Kidney (tissue), 14 donors: ENCODE measurements around the gene GNRHR. TPM values are rescaled to one million over a fixed set of nuclear protein-coding genes. Genes with fewer than 3 reads are reported as not detected.

Experiments used
- DNase-seq, 5 donors: peaks; one replicate each; pipeline ENCODE4 v3.0.0-alpha.2; 2013 to 2020
- FAIRE-seq: peaks from 2 replicates; lab custom pipeline; 2012; peaks lifted over from hg19 to GRCh38; lab: Jason Lieb, UNC
- H3K27ac ChIP-seq, 2 donors: one replicate each; pipeline ENCODE4 v1.7.0; 2013; ENCODE audit warnings: low read depth in 2 of 2, low read length in 2 of 2, inconsistent platforms in 1 of 2
- H3K27me3 ChIP-seq: one replicate; pipeline ENCODE4 v1.7.1; 2013; ENCODE audit warnings: low read length, inconsistent platforms; ENCODE audit not compliant: control insufficient read depth, insufficient read depth
- H3K36me3 ChIP-seq, 3 donors: one replicate each; pipeline versions ENCODE4 v1.7.0 to v1.7.1; 2013; ENCODE audit warnings: low read length in 3 of 3, control low read depth in 1 of 3, inconsistent platforms in 1 of 3; ENCODE audit not compliant: insufficient read depth in 3 of 3, control insufficient read depth in 2 of 3
- H3K4me1 ChIP-seq, 3 donors: one replicate each; pipeline versions ENCODE4 v1.7.0 to v1.7.1; 2013; ENCODE audit warnings: low read length in 3 of 3, inconsistent platforms in 1 of 3, low read depth in 1 of 3; ENCODE audit not compliant: control insufficient read depth in 2 of 3, insufficient read depth in 2 of 3
- H3K4me3 ChIP-seq, 3 donors: one replicate each; pipeline versions ENCODE4 v1.7.0 to v1.8.1; 2013; ENCODE audit warnings: low read length in 3 of 3, control low read depth in 1 of 3, inconsistent platforms in 1 of 3
- H3K9ac ChIP-seq, 3 donors: one replicate each; pipeline versions ENCODE4 v1.7.0 to v1.7.1; 2013; ENCODE audit warnings: low read length in 3 of 3, control low read depth in 1 of 3, inconsistent platforms in 1 of 3
- H3K9me3 ChIP-seq, 3 donors: one replicate each; pipeline versions ENCODE4 v1.7.0 to v1.7.1; 2013; ENCODE audit warnings: low read length in 3 of 3, control low read depth in 1 of 3, inconsistent platforms in 1 of 3; ENCODE audit not compliant: control insufficient read depth in 2 of 3, insufficient read depth in 1 of 3
- CTCF ChIP-seq: IDR thresholded peaks from 3 replicates; pipeline ENCODE4 v1.5.1; 2012; ENCODE audit warnings: mild to moderate bottlenecking, moderate library complexity, borderline replicate concordance; ENCODE audit not compliant: insufficient read depth; ENCODE audit errors: extremely low read depth
- intact Hi-C: fragments of 100-400 bp; cut with DNase I; formaldehyde crosslinking; loops from one replicate; pipeline ENCODE4 v1.11.1; 2022
- polyA plus RNA-seq: library from polyadenylated mRNA; stranded (reverse); fragments of 350-450 nt; fragmentation: Illumina TruSeq; extraction: RNeasy Lipid Tissue Mini Kit (QIAGEN cat#74804); gene quantifications from one replicate; pipeline ENCODE4 v1.2.3, GENCODE V29; 2014; ENCODE audit warnings: low read depth, low replicate concordance; ENCODE audit not compliant: insufficient read depth
- total RNA-seq: library from RNA; stranded (reverse); fragmentation: NEBNext Ultra II Directional; extraction: Animal tissue kit (Norgen Biotek cat#: 25700); gene quantifications from one replicate; pipeline ENCODE4 v1.2.1, GENCODE V29; 2021
- donor health status: control.
- donor health status: control.
- donor health status: control.
- donor health status: control.
- donor health status: control.
- donor health status: DM: yes; HTN: yes; CAD: no.
- donor health status: Normal renal cell carcinoma (clear cell type).

Gene GNRHR
- total and polyA plus RNA-seq, 2 donors from 2014 or later, result not detected

- Histone ChIP-seq H3K9ac (no peak overlapping the region), H3K27ac (no peak overlapping the region), H3K27me3 (no peaks in the 10 kb centered on the region), H3K4me3 (no peak overlapping the region), H3K4me1 (peaks cover 0 to 4% (median 0%) of the 10 kb centered on the region in 3 donors), H3K9me3 (no peaks in the 10 kb centered on the region), H3K36me3 (no peaks in the 10 kb centered on the region)
- TF ChIP-seq CTCF, result no peak
- FAIRE-seq (no peak), DNase-seq (no peak)
- intact Hi-C loops, result no loop called here
Measured at GRCh38 chr4:67704843-67705242, 49.3 kb downstream of the GNRHR start.

GRCh38 chr4:67702166-67702565 is 52.0 kb downstream of the GNRHR start:
- H3K27ac ChIP-seq, result no peak overlapping the region
- H3K4me1 ChIP-seq, result peaks cover 0 to 4% (median 0%) of the 10 kb centered on the region in 3 donors
- H3K4me3 ChIP-seq, result peak overlapping the region in 2 of 3 donors; percentile 90 to 92
- H3K9me3 ChIP-seq, result no peaks in the 10 kb centered on the region
- TF ChIP-seq CTCF, result no peak
- H3K36me3 ChIP-seq, result no peaks in the 10 kb centered on the region
- DNase-seq (no peak), FAIRE-seq (no peak)
- H3K9ac ChIP-seq, result no peak overlapping the region
- intact Hi-C loops, result no loop called here
- H3K27me3 ChIP-seq, result no peaks in the 10 kb centered on the region

GRCh38 chr4:67701517-67701850 is 52.7 kb downstream of the GNRHR start:
- Histone ChIP-seq H3K9ac (peak overlapping the region; percentile 43 to 96 (median 54)), H3K4me3 (peak overlapping the region; percentile 90 to 98 (median 92)), H3K4me1 (peaks cover 0 to 4% (median 0%) of the 10 kb centered on the region in 3 donors), H3K36me3 (no peaks in the 10 kb centered on the region), H3K27ac (peak overlapping the region; percentile 42 to 84), H3K27me3 (no peaks in the 10 kb centered on the region), H3K9me3 (no peaks in the 10 kb centered on the region)
- intact Hi-C loops, result no loop called here
- FAIRE-seq, result no peak
- TF ChIP-seq CTCF, result no peak
- DNase-seq, result no peak
